ENCODE measurements around the gene KCNQ4. TPM values are rescaled to one million over a fixed set of nuclear protein-coding genes. Genes with fewer than 3 reads are reported as not detected.

The KCNQ4 gene
- total and polyA plus RNA-seq, 2 experiments from 2014 or later, result 1.3 to 3.0 TPM

DNA sequence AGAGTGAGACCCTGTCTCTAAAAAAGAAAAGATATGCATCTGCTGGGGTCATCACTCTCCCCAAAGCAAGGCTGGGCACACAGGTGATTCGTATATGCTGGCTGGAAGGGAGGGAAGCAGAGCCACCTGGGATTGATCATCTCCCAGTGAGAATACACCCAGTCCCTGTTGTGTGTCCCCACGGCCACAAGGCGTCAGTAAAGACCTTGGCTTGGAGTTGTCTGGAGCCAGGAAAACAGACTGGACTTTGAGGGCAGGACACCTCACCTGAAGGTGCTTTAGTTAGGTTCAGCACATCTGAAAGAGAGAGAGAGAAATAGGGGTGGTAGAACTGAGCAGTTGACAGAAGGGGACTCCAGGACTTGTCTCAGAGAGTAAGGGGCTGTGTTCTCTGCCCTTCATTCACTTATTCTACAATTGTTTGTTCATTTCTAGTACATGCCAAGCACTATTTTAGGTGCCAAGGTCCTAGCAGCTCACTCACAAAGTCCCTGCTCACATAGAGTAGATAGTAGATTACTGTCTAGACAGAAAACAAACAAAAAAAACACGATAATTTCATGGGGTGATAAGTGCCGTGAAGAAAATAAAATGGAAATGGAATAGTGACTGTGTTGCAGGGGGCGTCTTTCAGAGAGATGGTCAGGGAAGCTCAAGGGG lies 65.1 kb downstream of the KCNQ4 start:
- H3K27ac Mint-ChIP-seq, result no peak overlapping the region
- H3K9me3 Mint-ChIP-seq, result no peaks in the 10 kb centered on the region
- peaks cover 11% of the 10 kb centered on the region for H3K4me1 Mint-ChIP-seq
- Histone ChIP-seq H3K4me2 (no peak overlapping the region), H3K9me2 (ENCODE audit: insufficient read depth) (no peaks in the 10 kb centered on the region), H3K4me1 (ENCODE audit: insufficient read depth) (no peaks in the 10 kb centered on the region; the same call in 1 of the 2 replicates), H4K20me1 (replicated peaks; ENCODE audit: insufficient read depth) (no peaks in the 10 kb centered on the region), H3K36me3 (ENCODE audit: insufficient read depth) (no peaks in the 10 kb centered on the region), H3K79me2 (replicated peaks; ENCODE audit: insufficient read depth) (no peaks in the 10 kb centered on the region), H3K27me3 (ENCODE audit: insufficient read depth) (no peaks in the 10 kb centered on the region), H3K4me3 (no peak overlapping the region), H3K27ac (ENCODE audit: low read depth) (no peak overlapping the region), H2AFZ (peak overlapping the region; percentile 61), H3F3A (replicated peaks; ENCODE audit: low read depth) (no peaks in the 10 kb centered on the region)
- H3K36me3 Mint-ChIP-seq (ENCODE audit: low read depth), result no peaks in the 10 kb centered on the region
- TF ChIP-seq, protein P1, sequence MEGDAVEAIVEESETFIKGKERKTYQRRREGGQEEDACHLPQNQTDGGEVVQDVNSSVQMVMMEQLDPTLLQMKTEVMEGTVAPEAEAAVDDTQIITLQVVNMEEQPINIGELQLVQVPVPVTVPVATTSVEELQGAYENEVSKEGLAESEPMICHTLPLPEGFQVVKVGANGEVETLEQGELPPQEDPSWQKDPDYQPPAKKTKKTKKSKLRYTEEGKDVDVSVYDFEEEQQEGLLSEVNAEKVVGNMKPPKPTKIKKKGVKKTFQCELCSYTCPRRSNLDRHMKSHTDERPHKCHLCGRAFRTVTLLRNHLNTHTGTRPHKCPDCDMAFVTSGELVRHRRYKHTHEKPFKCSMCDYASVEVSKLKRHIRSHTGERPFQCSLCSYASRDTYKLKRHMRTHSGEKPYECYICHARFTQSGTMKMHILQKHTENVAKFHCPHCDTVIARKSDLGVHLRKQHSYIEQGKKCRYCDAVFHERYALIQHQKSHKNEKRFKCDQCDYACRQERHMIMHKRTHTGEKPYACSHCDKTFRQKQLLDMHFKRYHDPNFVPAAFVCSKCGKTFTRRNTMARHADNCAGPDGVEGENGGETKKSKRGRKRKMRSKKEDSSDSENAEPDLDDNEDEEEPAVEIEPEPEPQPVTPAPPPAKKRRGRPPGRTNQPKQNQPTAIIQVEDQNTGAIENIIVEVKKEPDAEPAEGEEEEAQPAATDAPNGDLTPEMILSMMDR (conservative IDR thresholded peaks at IDR 0.05; ENCODE audit: low read depth in 2 of 2), result peak; percentile 82 to 99
- TF ChIP-seq CREB1 (CRISPR knock-in tag; IDR thresholded peaks at IDR 0.05; ENCODE audit: low read depth), result no peak
- DNase-seq (ENCODE audit: low spot score), result peak; percentile 90
- no peak overlapping the region for H3K4me3 Mint-ChIP-seq
- peaks cover 6% of the 10 kb centered on the region for H3K27me3 Mint-ChIP-seq (ENCODE audit: insufficient read depth, low read depth, poor library complexity)
- ATAC-seq, result peak; percentile 92

DNA sequence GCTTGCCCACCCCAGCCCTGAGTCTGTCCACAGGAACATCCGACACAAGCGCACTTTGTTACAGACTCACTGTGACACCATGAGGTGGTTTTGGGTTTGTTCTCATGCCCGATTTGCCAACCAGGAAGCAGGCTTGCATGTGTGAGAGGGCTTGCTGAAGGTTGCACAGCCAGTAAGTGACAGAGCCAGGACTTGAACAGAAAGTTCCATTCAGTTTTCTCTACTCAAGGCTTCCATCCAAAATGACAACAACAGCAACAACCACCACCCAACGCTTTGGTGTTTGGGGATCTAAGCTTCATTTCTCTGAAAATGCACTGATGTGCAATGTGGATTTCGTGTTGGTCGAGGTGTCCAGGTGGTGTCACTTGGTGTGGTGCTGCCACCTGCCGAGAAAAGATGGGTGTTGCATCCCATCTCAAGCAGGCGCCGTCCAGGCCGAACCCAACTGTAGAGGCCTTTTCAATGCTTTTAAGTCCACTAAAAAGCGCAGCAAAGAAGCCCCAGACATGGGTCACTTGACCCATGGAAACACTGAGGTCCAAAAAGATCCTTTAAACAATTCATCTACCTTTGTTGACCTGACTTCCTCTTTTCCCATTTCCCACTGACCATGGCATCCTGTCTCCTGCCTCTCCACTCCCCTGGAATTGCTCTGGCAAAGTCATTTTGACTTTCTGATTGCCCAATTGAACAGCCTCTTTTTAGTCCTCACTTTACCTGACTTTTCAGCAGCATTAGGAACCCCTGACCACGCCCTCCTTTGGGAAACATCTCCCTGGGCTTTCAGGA lies 66.4 kb downstream of the KCNQ4 start:
- H3K27ac ChIP-seq (ENCODE audit: low read depth), result no peak overlapping the region
- peak overlapping the region; percentile 67 for H2AFZ ChIP-seq

More for the DNA sequence above, 66.4 kb downstream of the KCNQ4 start:
- H3K36me3 ChIP-seq (ENCODE audit: insufficient read depth), result no peaks in the 10 kb centered on the region
- Mint-ChIP-seq H3K27me3 (ENCODE audit: insufficient read depth, low read depth, poor library complexity) (peaks cover 6% of the 10 kb centered on the region), H3K36me3 (ENCODE audit: low read depth) (no peaks in the 10 kb centered on the region), H3K27ac (no peak overlapping the region), H3K4me3 (no peak overlapping the region), H3K9me3 (no peaks in the 10 kb centered on the region), H3K4me1 (peaks cover 11% of the 10 kb centered on the region)
- DNase-seq (ENCODE audit: low spot score) (peak; percentile 77), ATAC-seq (peak; percentile 79)
- no peaks in the 10 kb centered on the region for H3K9me2 ChIP-seq (ENCODE audit: insufficient read depth)
- no peaks in the 10 kb centered on the region for H4K20me1 ChIP-seq (replicated peaks; ENCODE audit: insufficient read depth)
- no peaks in the 10 kb centered on the region for H3K27me3 ChIP-seq (ENCODE audit: insufficient read depth)
- no peaks in the 10 kb centered on the region for H3F3A ChIP-seq (replicated peaks; ENCODE audit: low read depth)
- TF ChIP-seq ZNF114 (CRISPR knock-in tag; IDR thresholded peaks at IDR 0.05), result no peak
- TF ChIP-seq, protein P1 (conservative IDR thresholded peaks at IDR 0.05; ENCODE audit: low read depth in 2 of 2), result peak; percentile 81 to 95
- H3K79me2 ChIP-seq (replicated peaks; ENCODE audit: insufficient read depth), result no peaks in the 10 kb centered on the region
- H3K4me3 ChIP-seq, result no peak overlapping the region
- H3K4me2 ChIP-seq, result no peak overlapping the region
- no peaks in the 10 kb centered on the region; the same call in 1 of the 2 replicates for H3K4me1 ChIP-seq (ENCODE audit: insufficient read depth)

Measured in GM23338 (cell line).